HCT116 (cell line): ENCODE results near the gene TLR3. TPM values are rescaled to one million over a fixed set of nuclear protein-coding genes. Genes with fewer than 3 reads are reported as not detected.

Experiments
- ATAC-seq: fragments of 200-7000 bp; cut with Tn5 transposase; 2 replicates; pipeline ENCODE4 v1.9.1; 2020; ENCODE audit warnings: mild to moderate bottlenecking, moderate library complexity
- BruUV-seq: library from RNA; stranded (reverse); fragments of 400-500 nt; replicated peaks from 2 replicates; lab custom pipeline; 2021; lab: Mats Ljungman, UMichigan
- CTCF ChIA-PET: fragments of 300-600 bp; sonication (Branson Sonifier 250); formaldehyde crosslinking; loops from one replicate; lab custom pipeline; 2021; ENCODE audit warnings: antibody characterized with exemption; lab: Charles Lee
- POLR2A ChIA-PET: fragments of 300-600, 350-600 bp; sonication (Branson Sonifier 250); formaldehyde crosslinking; loops from one replicate; lab custom pipeline; 2021; ENCODE audit warnings: antibody characterized with exemption; lab: Charles Lee
- RAD21 ChIA-PET, 2 experiments: fragments of 300-600 bp; sonication (Branson Sonifier 250); formaldehyde crosslinking; loops; one replicate each; lab custom pipeline; 2023; ENCODE audit warnings: low total read pairs in 2 of 2; ENCODE audit not compliant: uncharacterized antibody in 2 of 2, unreplicated experiment in 2 of 2, low non-redundant PET in 1 of 2; lab: Charles Lee
- DNase-seq: peaks from one replicate; pipeline ENCODE4 v3.0.0-alpha.2; 2010; ENCODE audit warnings: low read depth, low spot score
- H2AFZ ChIP-seq: fragments of 200-600 bp; shearing (Covaris generic), sonication (generic); 2 replicates; pipeline ENCODE4 v1.6.1; 2017; ENCODE audit warnings: low read depth, mixed run types, mixed read lengths, antibody characterized with exemption, low read length; ENCODE audit not compliant: poor library complexity, severe bottlenecking
- H3K27ac ChIP-seq: 2 replicates; pipeline ENCODE4 v1.5.1; 2012; ENCODE audit warnings: low read depth, low read length
- H3K27me3 ChIP-seq: fragments of 200-600 bp; sonication (generic); 2 replicates; pipeline ENCODE4 v1.6.1; 2016; ENCODE audit warnings: mixed run types, low read length, mixed read lengths; ENCODE audit not compliant: insufficient read depth
- H3K36me3 ChIP-seq, 2 experiments: fragments of 200-500 bp in 1 of 2; fragments of 200-600 bp in 1 of 2; sonication (Bioruptor generic) in 1 of 2; sonication (generic) in 1 of 2; 2 replicates each; pipeline versions ENCODE4 v1.5.1 to v1.6.1; 2014 to 2016; ENCODE audit warnings: low read length in 2 of 2, inconsistent platforms in 1 of 2, mixed read lengths in 1 of 2, mixed run types in 1 of 2; ENCODE audit not compliant: insufficient read depth in 2 of 2, control insufficient read depth in 1 of 2
- H3K4me1 ChIP-seq, 2 experiments: fragments of 200-600 bp in 1 of 2; sonication (generic) in 1 of 2; 2 replicates each; pipeline versions ENCODE4 v1.5.1 to v1.6.1; 2012 to 2017; ENCODE audit warnings: low read length in 2 of 2, inconsistent platforms in 1 of 2, mild to moderate bottlenecking in 1 of 2, mixed read lengths in 1 of 2, mixed run types in 1 of 2, moderate library complexity in 1 of 2; ENCODE audit not compliant: insufficient read depth in 2 of 2, control insufficient read depth in 1 of 2
- H3K4me2 ChIP-seq: fragments of 200-600 bp; sonication (generic); 2 replicates; pipeline ENCODE4 v1.6.1; 2017; ENCODE audit warnings: mixed run types, low read length, mixed read lengths
- H3K4me3 ChIP-seq, 2 experiments: fragments of 200-600 bp in 1 of 2; sonication (generic) in 1 of 2; replicated peaks in 1 of 2; 2 replicates each; pipeline ENCODE4 v1.5.1; 2011 to 2016; ENCODE audit warnings: low read length in 2 of 2, control low read depth in 1 of 2, low read depth in 1 of 2, mild to moderate bottlenecking in 1 of 2, mixed read lengths in 1 of 2, mixed run types in 1 of 2
- H3K79me2 ChIP-seq: fragments of 200-600 bp; sonication (generic); 2 replicates; pipeline ENCODE4 v1.6.1; 2017; ENCODE audit warnings: mild to moderate bottlenecking, mixed run types, low read length, moderate library complexity, mixed read lengths; ENCODE audit not compliant: insufficient read depth
- H3K9ac ChIP-seq: fragments of 200-600 bp; sonication (generic); 2 replicates; pipeline ENCODE4 v1.6.1; 2016; ENCODE audit warnings: low read length, mixed read lengths
- H3K9me2 ChIP-seq: fragments of 200-600 bp; sonication (generic), shearing (Covaris generic); 2 replicates; pipeline ENCODE4 v1.6.1; 2017; ENCODE audit warnings: mixed run types, mild to moderate bottlenecking, moderate library complexity; ENCODE audit not compliant: insufficient read depth
- H3K9me3 ChIP-seq, 2 experiments: fragments of 200-500 bp in 1 of 2; fragments of 200-600 bp in 1 of 2; sonication (Bioruptor generic) in 1 of 2; sonication (generic) in 1 of 2; 2 replicates each; pipeline ENCODE4 v1.6.1; 2014 to 2017; ENCODE audit warnings: low read length in 2 of 2, mixed read lengths in 2 of 2, inconsistent platforms in 1 of 2, low read depth in 1 of 2, mild to moderate bottlenecking in 1 of 2, mixed run types in 1 of 2, moderate library complexity in 1 of 2; ENCODE audit not compliant: control insufficient read depth in 1 of 2, insufficient read depth in 1 of 2
- H4K20me1 ChIP-seq: fragments of 200-600 bp; sonication (generic), shearing (Covaris generic); 2 replicates; pipeline ENCODE4 v1.6.1; 2017; ENCODE audit warnings: mixed run types, mild to moderate bottlenecking, moderate library complexity; ENCODE audit not compliant: insufficient read depth
- CBX3 ChIP-seq: IDR thresholded peaks from 2 replicates; pipeline ENCODE4 v1.6.1; 2012; ENCODE audit warnings: low read depth
- EZH2 ChIP-seq: fragments of 200-600 bp; sonication (generic); IDR thresholded peaks from 2 replicates; pipeline ENCODE4 v1.6.1; 2017; ENCODE audit warnings: antibody characterized with exemption, mixed run types
- FOSL1 ChIP-seq: IDR thresholded peaks from 2 replicates; pipeline ENCODE4 v1.6.1; 2012; ENCODE audit warnings: low read depth
- POLR2AphosphoS5 ChIP-seq: IDR thresholded peaks from 2 replicates; pipeline ENCODE4 v1.6.1; 2011; ENCODE audit warnings: mild to moderate bottlenecking, low read depth, low read length, moderate library complexity
- RAD21 ChIP-seq: IDR thresholded peaks from 2 replicates; pipeline ENCODE4 v1.6.1; 2012; ENCODE audit warnings: low read depth, mild to moderate bottlenecking
- TCF7L2 ChIP-seq: IDR thresholded peaks from 2 replicates; pipeline ENCODE4 v1.7.0; 2011; ENCODE audit warnings: borderline replicate concordance, inconsistent platforms; ENCODE audit not compliant: insufficient read depth, insufficient read length; ENCODE audit errors: extremely low read depth
- intact Hi-C: fragments of 100-400 bp; cut with micrococcal nuclease; formaldehyde crosslinking; loops from 2 replicates; pipeline ENCODE4 v1.10.0; 2022
- total RNA-seq: library from RNA; stranded (reverse); gene quantifications from one replicate; pipeline ENCODE4 v1.2.1, GENCODE V29; 2021; ENCODE audit not compliant: unreplicated experiment
- TF ChIP-seq, protein P1 (sequence below): IDR thresholded peaks from 2 replicates; pipeline ENCODE4 v1.6.1; 2012; ENCODE audit warnings: low read depth
- TF ChIP-seq, protein P2 (sequence below): IDR thresholded peaks from 2 replicates; pipeline ENCODE4 v1.6.1; 2012
- TF ChIP-seq, protein P3 (sequence below): IDR thresholded peaks from 2 replicates; pipeline ENCODE4 v1.6.1; 2012

Gene TLR3
- total RNA-seq, 1 experiment from 2014 or later, result 1.3 TPM

DNA sequence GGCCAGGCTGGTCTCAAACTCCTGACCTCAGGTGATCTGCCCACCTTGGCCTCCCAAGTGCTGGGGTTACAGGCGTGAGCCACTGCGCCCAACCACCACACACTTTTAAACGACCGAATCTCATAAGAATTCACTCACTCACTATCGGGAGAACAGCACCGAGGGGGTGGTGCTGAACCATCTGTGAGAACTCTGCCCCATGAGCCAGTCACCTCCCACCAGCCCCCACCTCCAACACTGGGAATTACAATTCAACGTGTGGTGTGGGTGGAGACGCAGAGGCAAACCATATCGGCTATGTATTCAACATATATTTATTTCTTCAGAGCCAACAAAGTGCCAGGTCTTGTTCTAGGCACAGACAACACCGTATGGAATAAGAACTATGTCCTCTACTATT, 3.6 kb downstream of the TLR3 start:
- Histone ChIP-seq H3K9me2 (no peaks in the 10 kb centered on the region), H3K27me3 (no peaks in the 10 kb centered on the region), H3K4me2 (no peak overlapping the region), H3K9me3 (no peaks in the 10 kb centered on the region), H3K9ac (no peak overlapping the region), H2AFZ (no peak overlapping the region), H3K4me1 (peaks cover 0 to 18% of the 10 kb centered on the region in 2 experiments; a peak in 3 of 4 replicates), H3K36me3 (no peaks in the 10 kb centered on the region), H3K79me2 (no peaks in the 10 kb centered on the region), H4K20me1 (no peaks in the 10 kb centered on the region), H3K27ac (no peak overlapping the region), H3K4me3 (no peak overlapping the region)
- ATAC-seq (no peak), DNase-seq (no peak)
- BruUV-seq, result no TSS peak
- ChIA-PET CTCF (interaction anchor here (1.6 kb wide), 1 partner anchor 65 kb away, joined by 6 read pairs; no protein-coding TSS in a partner anchor), RAD21 (no interaction called here), POLR2A (no interaction called here)
- intact Hi-C loops, result no loop called here
- TF ChIP-seq RAD21 (no peak), POLR2AphosphoS5 (no peak), FOSL1 (no peak), CBX3 (no peak), EZH2 (no peak), TCF7L2 (no peak)
- TF ChIP-seq, protein P1, sequence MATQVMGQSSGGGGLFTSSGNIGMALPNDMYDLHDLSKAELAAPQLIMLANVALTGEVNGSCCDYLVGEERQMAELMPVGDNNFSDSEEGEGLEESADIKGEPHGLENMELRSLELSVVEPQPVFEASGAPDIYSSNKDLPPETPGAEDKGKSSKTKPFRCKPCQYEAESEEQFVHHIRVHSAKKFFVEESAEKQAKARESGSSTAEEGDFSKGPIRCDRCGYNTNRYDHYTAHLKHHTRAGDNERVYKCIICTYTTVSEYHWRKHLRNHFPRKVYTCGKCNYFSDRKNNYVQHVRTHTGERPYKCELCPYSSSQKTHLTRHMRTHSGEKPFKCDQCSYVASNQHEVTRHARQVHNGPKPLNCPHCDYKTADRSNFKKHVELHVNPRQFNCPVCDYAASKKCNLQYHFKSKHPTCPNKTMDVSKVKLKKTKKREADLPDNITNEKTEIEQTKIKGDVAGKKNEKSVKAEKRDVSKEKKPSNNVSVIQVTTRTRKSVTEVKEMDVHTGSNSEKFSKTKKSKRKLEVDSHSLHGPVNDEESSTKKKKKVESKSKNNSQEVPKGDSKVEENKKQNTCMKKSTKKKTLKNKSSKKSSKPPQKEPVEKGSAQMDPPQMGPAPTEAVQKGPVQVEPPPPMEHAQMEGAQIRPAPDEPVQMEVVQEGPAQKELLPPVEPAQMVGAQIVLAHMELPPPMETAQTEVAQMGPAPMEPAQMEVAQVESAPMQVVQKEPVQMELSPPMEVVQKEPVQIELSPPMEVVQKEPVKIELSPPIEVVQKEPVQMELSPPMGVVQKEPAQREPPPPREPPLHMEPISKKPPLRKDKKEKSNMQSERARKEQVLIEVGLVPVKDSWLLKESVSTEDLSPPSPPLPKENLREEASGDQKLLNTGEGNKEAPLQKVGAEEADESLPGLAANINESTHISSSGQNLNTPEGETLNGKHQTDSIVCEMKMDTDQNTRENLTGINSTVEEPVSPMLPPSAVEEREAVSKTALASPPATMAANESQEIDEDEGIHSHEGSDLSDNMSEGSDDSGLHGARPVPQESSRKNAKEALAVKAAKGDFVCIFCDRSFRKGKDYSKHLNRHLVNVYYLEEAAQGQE, result no peak
- TF ChIP-seq, protein P2, sequence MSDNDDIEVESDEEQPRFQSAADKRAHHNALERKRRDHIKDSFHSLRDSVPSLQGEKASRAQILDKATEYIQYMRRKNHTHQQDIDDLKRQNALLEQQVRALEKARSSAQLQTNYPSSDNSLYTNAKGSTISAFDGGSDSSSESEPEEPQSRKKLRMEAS, result no peak
- TF ChIP-seq, protein P3, sequence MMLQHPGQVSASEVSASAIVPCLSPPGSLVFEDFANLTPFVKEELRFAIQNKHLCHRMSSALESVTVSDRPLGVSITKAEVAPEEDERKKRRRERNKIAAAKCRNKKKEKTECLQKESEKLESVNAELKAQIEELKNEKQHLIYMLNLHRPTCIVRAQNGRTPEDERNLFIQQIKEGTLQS, result no peak
